Measurements from ENCODE around the gene ARRDC2. TPM values are rescaled to one million over a fixed set of nuclear protein-coding genes. Genes with fewer than 3 reads are reported as not detected.

The ARRDC2 gene
- total and polyA plus RNA-seq, 2 of the 13 experiments (the other 11 are each of a cell fraction or from before 2014, with no cell fraction given), result 2.1 to 3.4 TPM

GRCh38 chr19:18000915-18001776 is 6.8 kb upstream of the ARRDC2 start (continued):
- peak; percentile 80; the same call in 1 of the 2 replicates for TF ChIP-seq ZNF563 (CRISPR knock-in tag; IDR thresholded peaks at IDR 0.05)
- no peak; the same call in 1 of the 2 replicates for TF ChIP-seq ZNF552 (CRISPR knock-in tag; IDR thresholded peaks at IDR 0.05; ENCODE audit: borderline replicate concordance)
- TF ChIP-seq SP5 (CRISPR knock-in tag; IDR thresholded peaks at IDR 0.05; ENCODE audit: borderline replicate concordance, low read depth), result 0 out of 2 replicates have a peak, but pooled peaks have one; percentile 43
- TF ChIP-seq NFIB (CRISPR knock-in tag; IDR thresholded peaks at IDR 0.05; ENCODE audit: borderline replicate concordance), result no peak
- peak; percentile 61; the same call in 1 of the 3 replicates for TF ChIP-seq MXI1 (IDR thresholded peaks at IDR 0.05; ENCODE audit: borderline replicate concordance, low read depth, low read length)
- peak; percentile 68; the same call in 1 of the 2 replicates for TF ChIP-seq ZNF773 (CRISPR knock-in tag; IDR thresholded peaks at IDR 0.05; ENCODE audit: borderline replicate concordance)
- TF ChIP-seq IKZF5 (CRISPR knock-in tag; IDR thresholded peaks at IDR 0.05), result 0 out of 2 replicates have a peak, but pooled peaks have one; percentile 11
- TF ChIP-seq MED13 (CRISPR knock-in tag; IDR thresholded peaks at IDR 0.05), result no peak
- TF ChIP-seq ZNF616 (CRISPR knock-in tag; IDR thresholded peaks at IDR 0.05; ENCODE audit: low read depth), result 0 out of 2 replicates have a peak, but pooled peaks have one; percentile 35
- TF ChIP-seq HNRNPUL1 (IDR thresholded peaks at IDR 0.05; ENCODE audit: low read depth, low read length), result no peak
- no peak for TF ChIP-seq ZNF235 (CRISPR knock-in tag; IDR thresholded peaks at IDR 0.05; ENCODE audit: borderline replicate concordance)
- no peak for TF ChIP-seq KMT2A (CRISPR knock-in tag; IDR thresholded peaks at IDR 0.05)
- no peak for TF ChIP-seq ZHX2 (IDR thresholded peaks at IDR 0.05; ENCODE audit: low read depth)
- no peak; the same call in 1 of the 2 replicates for TF ChIP-seq ZHX2 (CRISPR knock-in tag; IDR thresholded peaks at IDR 0.05; ENCODE audit: borderline replicate concordance)
- TF ChIP-seq ARNT (IDR thresholded peaks at IDR 0.05), result no peak
- no peak for TF ChIP-seq ZNF503 (CRISPR knock-in tag; IDR thresholded peaks at IDR 0.05)
- 0 out of 2 replicates have a peak, but pooled peaks have one; percentile 54 for TF ChIP-seq ETV5 (CRISPR knock-in tag; IDR thresholded peaks at IDR 0.05; ENCODE audit: borderline replicate concordance)
- TF ChIP-seq WIZ (CRISPR knock-in tag; IDR thresholded peaks at IDR 0.05), result no peak
- TF ChIP-seq AKAP8 (CRISPR knock-in tag; IDR thresholded peaks at IDR 0.05), result no peak
